HG03135 (cell line): Measurements from ENCODE around the gene TYW3.
A peak's percentile ranks its signal among the peaks of the same experiment; 100 is the strongest.

Experiments used
- ATAC-seq: cut with Tn5 transposase; IDR thresholded peaks from one replicate; pipeline ENCODE4 v1.9.1; 2021; ENCODE audit warnings: mild to moderate bottlenecking, moderate library complexity; ENCODE audit not compliant: unreplicated experiment

TYW3 gene, protein sequence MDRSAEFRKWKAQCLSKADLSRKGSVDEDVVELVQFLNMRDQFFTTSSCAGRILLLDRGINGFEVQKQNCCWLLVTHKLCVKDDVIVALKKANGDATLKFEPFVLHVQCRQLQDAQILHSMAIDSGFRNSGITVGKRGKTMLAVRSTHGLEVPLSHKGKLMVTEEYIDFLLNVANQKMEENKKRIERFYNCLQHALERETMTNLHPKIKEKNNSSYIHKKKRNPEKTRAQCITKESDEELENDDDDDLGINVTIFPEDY

DNA sequence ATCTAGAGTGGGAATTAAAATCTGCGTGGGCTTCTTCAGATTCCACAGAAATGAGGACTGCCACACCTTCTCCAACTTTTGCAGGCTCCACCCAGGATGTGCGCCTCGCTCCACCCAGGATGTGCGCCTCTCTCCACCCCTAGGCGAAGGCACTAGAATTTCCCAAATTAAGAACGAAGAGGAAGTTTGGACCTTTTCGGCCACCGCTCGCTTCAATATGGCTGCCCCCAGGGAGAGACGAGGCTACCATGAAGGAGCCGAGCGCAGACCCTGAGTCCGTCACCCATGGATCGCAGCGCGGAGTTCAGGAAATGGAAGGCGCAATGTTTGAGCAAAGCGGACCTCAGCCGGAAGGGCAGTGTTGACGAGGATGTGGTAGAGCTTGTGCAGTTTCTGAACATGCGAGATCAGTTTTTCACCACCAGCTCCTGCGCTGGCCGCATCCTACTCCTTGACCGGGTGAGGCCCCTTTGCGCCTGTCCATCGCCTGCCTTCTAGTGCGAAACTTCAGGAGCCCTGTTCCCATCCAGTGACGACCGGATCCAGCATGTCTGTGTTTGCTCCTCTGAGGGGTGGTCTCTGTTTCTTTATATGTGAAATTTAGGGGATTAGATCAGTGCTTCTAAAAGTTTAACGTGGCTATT is at the start of gene TYW3, which contains the start of gene CRYZ:
TSS of gene TYW3 (plus strand) at position 193 of the 644 bp plus-strand sequence. CDS start at position 286, 93 bp downstream.
TSS of gene CRYZ (minus strand) at position 91 of the 644 bp plus-strand sequence. CDS start 8,229 bp downstream, outside the sequence.
- ATAC-seq: peak; percentile 69

DNA sequence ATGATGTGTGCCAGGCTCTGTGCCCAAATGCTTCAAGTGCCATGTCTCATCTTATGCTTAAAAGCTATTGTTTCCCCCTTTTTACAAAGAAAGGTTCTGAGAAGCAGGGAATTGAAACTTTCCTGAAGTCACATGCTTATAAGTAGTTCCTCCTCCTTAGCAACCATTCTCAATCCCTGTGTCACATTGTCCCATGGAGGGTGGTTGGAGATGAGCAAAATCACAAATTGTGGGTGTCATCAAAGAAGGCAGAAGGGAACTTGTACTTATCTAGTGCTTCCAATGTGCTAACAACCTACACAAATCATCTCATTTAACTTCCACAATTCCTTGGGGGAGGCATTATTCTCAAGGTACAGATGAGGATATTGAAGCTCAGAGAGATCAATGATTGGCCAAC is 49.3 kb upstream of the TYW3 start:
- no peak for ATAC-seq

DNA sequence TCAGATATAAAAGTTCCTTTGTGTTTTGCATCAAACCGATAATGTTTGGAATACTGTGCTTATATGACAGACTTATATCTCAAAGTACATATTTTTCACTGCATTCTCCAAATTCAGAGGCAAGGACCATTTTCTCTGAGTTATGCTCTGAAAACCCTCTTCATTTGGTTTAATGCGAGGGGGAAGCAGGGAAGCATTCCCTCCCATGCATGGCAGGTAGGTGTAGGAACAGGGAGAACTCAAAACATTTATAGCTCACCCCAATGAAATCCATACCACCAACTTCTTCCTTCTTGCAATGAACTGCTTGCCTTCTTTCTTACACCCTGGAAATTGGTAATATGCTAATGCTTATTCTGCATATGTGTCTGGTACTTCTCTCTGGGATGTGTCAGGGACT is 48.7 kb upstream of the TYW3 start:
- ATAC-seq: no peak

DNA sequence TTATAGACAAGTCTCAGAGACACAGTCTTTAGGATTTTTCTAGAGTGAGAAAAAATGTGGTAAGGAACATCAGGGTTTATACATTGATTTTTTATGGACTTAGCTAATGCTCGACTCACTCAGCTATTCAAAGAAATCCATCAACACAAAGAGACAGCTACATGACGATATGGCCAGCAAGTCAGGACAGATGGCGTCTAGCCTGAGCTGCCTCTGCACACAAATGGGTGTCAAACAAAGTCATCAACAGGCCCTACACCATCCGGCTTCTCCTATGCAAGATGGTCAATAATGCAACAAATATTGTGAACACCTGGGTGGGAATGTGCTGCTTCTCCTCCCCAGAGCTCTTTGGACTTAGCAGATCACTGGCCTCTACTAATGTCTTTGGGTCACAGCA is 46.0 kb upstream of the TYW3 start:
- no peak for ATAC-seq

- no peak for ATAC-seq
Measured at GRCh38 chr1:74689621-74690363, 43.2 kb upstream of the TYW3 start.

- no peak for ATAC-seq
Measured at GRCh38 chr1:74690364-74690696, 42.6 kb upstream of the TYW3 start.

- ATAC-seq: no peak
Measured at GRCh38 chr1:74690909-74691308, 42.0 kb upstream of the TYW3 start.

GRCh38 chr1:74693473-74693872 is 39.5 kb upstream of the TYW3 start:
- ATAC-seq: no peak

DNA sequence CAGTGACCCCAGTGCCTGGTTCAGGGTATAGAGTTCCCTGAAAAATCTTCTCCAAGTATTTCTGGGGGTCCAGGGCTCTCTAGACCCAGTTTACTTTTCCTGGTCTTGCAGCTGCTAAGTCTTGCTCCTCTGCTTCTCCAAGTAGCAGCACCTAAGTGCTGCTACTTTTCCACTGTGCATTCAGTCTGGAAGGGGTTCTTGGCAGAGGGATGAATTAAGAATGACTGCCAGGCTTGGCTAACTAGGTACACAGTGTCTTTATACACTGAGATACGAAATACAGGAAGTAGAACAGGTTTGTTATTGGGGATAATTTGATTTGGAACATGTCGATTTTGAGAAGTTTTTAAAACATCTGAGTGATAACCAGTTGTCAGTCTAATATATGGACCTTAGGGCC is 35.1 kb upstream of the TYW3 start:
- no peak for ATAC-seq

DNA sequence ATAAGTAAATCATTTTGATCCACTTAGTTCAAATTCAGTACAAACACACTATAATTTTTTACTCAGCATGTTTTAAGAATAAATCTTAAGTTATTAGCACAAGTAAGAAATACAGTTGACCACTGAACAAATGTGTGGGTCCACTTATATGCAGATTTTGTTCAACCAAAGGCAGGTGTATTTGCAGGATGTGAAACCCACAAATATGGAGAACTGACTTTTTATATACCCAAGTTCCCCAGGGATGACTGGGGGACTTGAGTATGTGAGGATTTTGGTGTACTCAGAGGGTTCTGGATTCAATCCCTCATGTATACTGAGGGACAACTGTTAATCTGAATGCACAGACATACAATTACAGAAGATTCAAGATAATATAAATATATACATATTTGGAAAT is 33.6 kb upstream of the TYW3 start:
- peak; percentile 53 for ATAC-seq

GRCh38 chr1:74703386-74704182 is 29.4 kb upstream of the TYW3 start:
- no peak for ATAC-seq

GRCh38 chr1:74712881-74713280 is 20.1 kb upstream of the TYW3 start:
- no peak for ATAC-seq

DNA sequence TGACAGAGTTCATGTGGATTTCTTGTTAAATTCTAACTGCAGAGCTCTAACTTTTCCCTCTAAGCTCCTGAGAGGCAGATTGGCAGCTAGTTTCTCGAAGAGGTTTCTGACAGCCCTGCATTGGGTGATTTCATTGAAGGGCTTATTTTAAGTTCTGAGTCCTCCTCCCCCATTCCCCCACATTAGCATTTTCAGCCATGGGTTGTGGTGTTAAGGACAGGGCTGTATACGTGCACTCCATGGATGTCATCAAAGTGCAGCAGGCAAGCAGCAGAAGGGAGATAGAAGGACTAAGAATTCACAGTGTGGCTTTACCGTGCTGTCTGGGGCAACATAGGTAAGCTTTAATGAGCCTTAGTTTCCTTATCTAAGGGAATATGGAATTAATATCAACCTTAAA is 19.1 kb upstream of the TYW3 start:
- no peak for ATAC-seq

DNA sequence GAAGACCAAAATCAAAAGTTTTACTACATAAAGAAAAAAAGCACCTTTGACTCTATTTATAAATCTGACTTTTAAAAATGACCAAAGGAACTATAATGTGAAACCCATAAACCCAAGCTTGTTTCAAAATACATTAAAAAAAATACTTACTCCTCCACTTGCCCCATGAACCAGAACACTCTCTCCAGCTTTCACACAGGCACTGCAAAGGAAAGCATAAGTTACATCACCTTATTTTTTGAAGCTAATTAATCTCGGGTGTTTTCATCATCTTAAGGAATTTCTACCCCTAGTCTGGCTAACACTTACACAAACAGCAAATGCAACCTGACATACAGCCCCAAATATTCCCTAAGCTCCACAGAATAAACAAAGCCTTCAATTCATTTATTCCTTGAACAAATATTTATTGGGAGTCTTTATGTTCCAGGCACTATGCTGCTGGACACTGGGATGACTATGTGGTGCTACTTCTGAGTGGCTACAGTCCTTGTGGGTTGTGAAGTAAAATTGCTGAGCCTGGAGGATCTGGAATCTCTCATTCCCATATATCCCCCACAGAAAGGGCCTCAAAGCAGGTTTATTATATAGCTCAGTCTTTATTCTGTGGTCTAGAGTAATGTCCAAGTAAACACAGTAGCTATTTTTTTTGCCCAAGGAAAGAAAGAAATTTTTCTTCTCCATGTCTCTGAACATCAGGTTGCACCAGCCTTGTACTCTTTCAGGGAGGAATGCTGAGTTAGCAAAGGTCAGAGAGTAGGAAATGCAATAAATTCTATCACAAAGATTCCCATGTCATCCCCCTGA is 18.3 kb upstream of the TYW3 start:
- no peak for ATAC-seq

- no peak for ATAC-seq
Measured at GRCh38 chr1:74715236-74715502, 17.8 kb upstream of the TYW3 start.

GRCh38 chr1:74715806-74716205 is 17.1 kb upstream of the TYW3 start:
- ATAC-seq: no peak

- ATAC-seq: no peak
Measured at GRCh38 chr1:74716822-74717221, 16.1 kb upstream of the TYW3 start.

GRCh38 chr1:74717626-74718025 is 15.3 kb upstream of the TYW3 start:
- ATAC-seq: no peak

DNA sequence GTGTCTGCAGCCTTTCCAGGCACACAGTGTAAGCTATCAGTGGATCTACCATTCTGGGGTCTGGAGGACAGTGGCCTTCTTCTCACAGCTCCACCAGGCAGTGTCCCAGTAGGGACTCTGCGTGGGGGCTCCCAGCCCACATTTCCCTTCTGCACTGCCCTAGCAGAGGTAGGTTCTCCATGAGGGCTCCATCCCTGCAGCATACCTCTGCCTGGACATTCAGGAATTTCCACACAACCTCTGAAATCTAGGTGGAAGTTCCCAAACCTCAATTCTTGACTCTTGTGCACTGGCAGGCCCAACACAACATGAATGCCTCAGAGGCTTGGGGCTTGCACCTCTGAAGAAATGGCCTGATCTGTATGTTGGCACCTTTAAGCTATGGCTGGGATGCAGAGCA is 6.9 kb upstream of the TYW3 start:
- ATAC-seq: no peak

GRCh38 chr1:74728736-74729135 is 4.2 kb upstream of the TYW3 start:
- ATAC-seq: no peak
